ENCODE measurements around the gene BRWD1. TPM values are rescaled to one million over a fixed set of nuclear protein-coding genes. Genes with fewer than 3 reads are reported as not detected.

BRWD1 gene
- total and polyA plus RNA-seq, 2 of the 8 experiments (the other 6 are each of a cell fraction or from before 2014, with no cell fraction given): 9.3 to 45.2 TPM

Small RNA genes within 50 kb of the gene (small RNA-seq; reads per million reads assigned to genes)
- not detected for gene RF00019 (ENCODE audit: insufficient read depth)

Other genes starting within 250 kb of the BRWD1 start
- gene PSMG1, start 130.2 kb downstream of the BRWD1 start, total RNA-seq (2021; fragmentation: NEBNext Ultra II Directional; extraction: Animal tissue kit (Norgen Biotek cat#: 25700)): 93.0 and 93.7 TPM in 2 replicates
- gene PSMG1, start 130.2 kb downstream of the BRWD1 start, polyA plus RNA-seq (2011; rRNA removed): 29.2 and 50.7 TPM in 2 replicates
- gene HMGN1, start 35.5 kb upstream of the BRWD1 start, total RNA-seq (2021; fragmentation: NEBNext Ultra II Directional; extraction: Animal tissue kit (Norgen Biotek cat#: 25700)): 505 and 530 TPM in 2 replicates
- gene HMGN1, start 35.5 kb upstream of the BRWD1 start, polyA plus RNA-seq (2011; rRNA removed): 146 and 279 TPM in 2 replicates
- 0.57 and 0.84 TPM in 2 replicates for gene LCA5L, start 132.1 kb upstream of the BRWD1 start, total RNA-seq (2021; fragmentation: NEBNext Ultra II Directional; extraction: Animal tissue kit (Norgen Biotek cat#: 25700))
- 0.11 and 0.20 TPM in 2 replicates for gene LCA5L, start 132.1 kb upstream of the BRWD1 start, polyA plus RNA-seq (2011; rRNA removed)
- 5.5 and 5.9 TPM in 2 replicates for gene SH3BGR, start 138.3 kb upstream of the BRWD1 start, total RNA-seq (2021; fragmentation: NEBNext Ultra II Directional; extraction: Animal tissue kit (Norgen Biotek cat#: 25700))
- gene SH3BGR, start 138.3 kb upstream of the BRWD1 start, polyA plus RNA-seq (2011; rRNA removed): 2.1 and 8.2 TPM in 2 replicates

All from H1 (cell line).